ENCODE measurements around the gene PDCD6IP. TPM values are rescaled to one million over a fixed set of nuclear protein-coding genes. Genes with fewer than 3 reads are reported as not detected.

PDCD6IP gene
- total RNA-seq, 1 donor from 2014 or later = 170 TPM

Other genes with a start within 250 kb of the PDCD6IP start
- 53.6 and 54.3 TPM in 2 replicates for gene CLASP2, start 80.4 kb upstream of the PDCD6IP start, total RNA-seq